HepG2 (cell line): ENCODE data around the gene CD7. TPM values are rescaled to one million over a fixed set of nuclear protein-coding genes. Genes with fewer than 3 reads are reported as not detected.

Experiments
- ATF1 ChIP-seq: IDR thresholded peaks from 2 replicates; pipeline ENCODE4 v1.6.1; 2016; ENCODE audit warnings: mild to moderate bottlenecking, control low read depth
- HDAC1 ChIP-seq: sonication (generic); formaldehyde crosslinking; IDR thresholded peaks from 2 replicates; pipeline ENCODE4 v1.5.1; 2020; ENCODE audit warnings: mild to moderate bottlenecking, missing genetic modification reagents
- IKZF4 ChIP-seq: sonication (generic); formaldehyde crosslinking; IDR thresholded peaks from 2 replicates; pipeline ENCODE4 v1.5.1; 2020; ENCODE audit warnings: borderline replicate concordance, mild to moderate bottlenecking, low read depth, missing genetic modification reagents; ENCODE audit errors: not compliant biosample characterization
- POLR2AphosphoS5 ChIP-seq: IDR thresholded peaks from 2 replicates; pipeline ENCODE4 v1.6.1; 2012; ENCODE audit warnings: low read depth, low read length
- YEATS4 ChIP-seq: sonication (generic); formaldehyde crosslinking; IDR thresholded peaks from 2 replicates; pipeline ENCODE4 v1.4.0; 2020; ENCODE audit warnings: missing genetic modification reagents, borderline replicate concordance
- ZEB1 ChIP-seq: IDR thresholded peaks from 2 replicates; pipeline ENCODE4 v1.6.1; 2012; ENCODE audit warnings: mild to moderate bottlenecking, low read depth, inconsistent platforms; ENCODE audit not compliant: insufficient replicate concordance
- ZFP82 ChIP-seq: sonication (generic); formaldehyde crosslinking; IDR thresholded peaks from 2 replicates; pipeline ENCODE4 v1.5.1; 2020; ENCODE audit warnings: mild to moderate bottlenecking, missing genetic modification reagents, borderline replicate concordance
- ZNF180 ChIP-seq: sonication (generic); formaldehyde crosslinking; IDR thresholded peaks from 2 replicates; pipeline ENCODE4 v1.4.0; 2020; ENCODE audit warnings: low read depth, missing genetic modification reagents, borderline replicate concordance
- ZNF20 ChIP-seq: sonication (generic); formaldehyde crosslinking; IDR thresholded peaks from 2 replicates; pipeline ENCODE4 v1.4.0; 2020; ENCODE audit warnings: mild to moderate bottlenecking, moderate library complexity, missing genetic modification reagents
- ZNF235 ChIP-seq: sonication (generic); formaldehyde crosslinking; IDR thresholded peaks from 2 replicates; pipeline ENCODE4 v1.8.1; 2023; ENCODE audit warnings: mild to moderate bottlenecking, missing genetic modification reagents, borderline replicate concordance
- ZNF382 ChIP-seq: sonication (generic); formaldehyde crosslinking; IDR thresholded peaks from 2 replicates; pipeline ENCODE4 v1.5.0; 2020; ENCODE audit warnings: missing genetic modification reagents, mild to moderate bottlenecking, borderline replicate concordance
- ZNF577 ChIP-seq: sonication (generic); formaldehyde crosslinking; IDR thresholded peaks from 2 replicates; pipeline ENCODE4 v1.4.0; 2020; ENCODE audit warnings: mild to moderate bottlenecking, low read depth, missing genetic modification reagents, borderline replicate concordance
- ZNF781 ChIP-seq: sonication (generic); formaldehyde crosslinking; IDR thresholded peaks from 2 replicates; pipeline ENCODE4 v1.5.1; 2020; ENCODE audit warnings: borderline replicate concordance, mild to moderate bottlenecking, missing genetic modification reagents; ENCODE audit errors: not compliant biosample characterization
- ZNF792 ChIP-seq: IDR thresholded peaks from 2 replicates; pipeline ENCODE4 v1.6.1; 2016
- polyA plus RNA-seq, 8 experiments: library from polyadenylated mRNA; depleted of rRNA in 3 of 8; stranded (reverse) in 7 of 8; unstranded in 1 of 8; fragments of >200 nt; fragmentation: Illumina TruSeq in 4 of 8; extraction: Trizol in 4 of 8; gene quantifications; 2 replicates each; pipeline versions ENCODE4 v1.2.1 to v1.2.3, GENCODE V29; 2011 to 2016; ENCODE audit warnings: low read depth in 4 of 8, missing spikeins in 1 of 8, mixed read lengths in 1 of 8; ENCODE audit not compliant: insufficient read depth in 1 of 8
- total RNA-seq, 5 experiments: library from RNA; depleted of rRNA; stranded (reverse); fragments of >200 nt; fragmentation: Illumina TruSeq; extraction: Trizol; gene quantifications; 2 replicates each; pipeline ENCODE4 v1.2.3, GENCODE V29; 2016; ENCODE audit warnings: low read depth in 1 of 5
- TF ChIP-seq, protein P1 (sequence below): sonication (generic); formaldehyde crosslinking; IDR thresholded peaks from 2 replicates; pipeline ENCODE4 v1.4.0; 2020; ENCODE audit warnings: mild to moderate bottlenecking, missing genetic modification reagents
- TF ChIP-seq, protein P2 (sequence below): sonication (generic); formaldehyde crosslinking; conservative IDR thresholded peaks from 2 replicates; pipeline ENCODE4 v1.4.0; 2020; ENCODE audit warnings: missing genetic modification reagents
- TF ChIP-seq, protein P3 (sequence below): IDR thresholded peaks from 2 replicates; pipeline ENCODE4 v1.6.1; 2016; ENCODE audit warnings: missing compliant biosample characterization, missing genetic modification reagents, borderline replicate concordance
- TF ChIP-seq, protein P4 (sequence below): sonication (generic); formaldehyde crosslinking; IDR thresholded peaks from 2 replicates; pipeline ENCODE4 v1.5.1; 2020; ENCODE audit warnings: mild to moderate bottlenecking, missing genetic modification reagents

CD7 gene
- total and polyA plus RNA-seq, 2 of the 13 experiments (the other 11 are each of a cell fraction or from before 2014, with no cell fraction given) = 67.6 to 76.4 TPM

DNA sequence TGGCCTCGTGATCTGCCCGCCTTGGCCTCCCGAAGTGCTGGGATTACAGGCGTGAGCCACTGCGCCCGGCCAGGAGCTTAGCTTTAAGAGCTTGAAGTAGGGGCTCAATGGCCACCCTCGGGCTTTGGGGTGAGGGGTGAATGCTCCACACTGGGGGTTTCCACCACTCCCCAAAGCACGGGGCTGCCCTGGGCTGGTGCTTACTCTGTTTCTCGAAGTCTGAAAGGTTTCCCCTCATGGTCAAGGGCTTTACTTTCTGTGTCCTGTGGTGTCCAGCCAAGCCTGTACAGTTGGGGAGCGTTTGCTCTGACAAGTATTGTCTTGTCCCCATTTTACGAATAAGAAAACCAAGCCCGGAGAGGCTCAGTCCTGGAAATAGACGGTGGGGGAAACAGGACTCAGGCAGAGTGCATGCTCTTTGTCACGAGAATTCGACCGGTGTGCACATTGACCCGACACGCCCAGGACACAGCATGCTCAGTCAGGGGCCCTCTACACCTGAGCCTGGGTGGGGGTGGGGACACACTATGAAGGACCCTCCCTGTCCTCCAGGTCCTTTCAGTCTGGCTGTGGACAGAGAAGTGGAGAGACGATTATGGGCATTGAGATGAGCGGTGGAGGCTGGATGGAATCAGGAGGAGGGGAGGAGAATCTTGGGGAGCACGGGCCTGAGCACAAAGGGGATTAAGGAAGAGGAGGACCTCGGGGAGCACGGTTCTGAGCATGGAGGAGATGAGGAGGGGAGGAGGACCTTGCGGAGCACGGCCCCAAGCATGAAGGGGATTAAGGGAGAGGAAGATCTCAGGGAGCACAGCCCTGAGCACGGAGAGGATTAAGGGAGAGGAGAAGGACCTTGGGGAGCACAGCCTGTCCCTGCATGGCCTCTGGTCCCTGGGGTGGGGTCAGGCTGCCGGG lies 7.5 kb downstream of the CD7 start (continued):
- TF ChIP-seq, protein P1, sequence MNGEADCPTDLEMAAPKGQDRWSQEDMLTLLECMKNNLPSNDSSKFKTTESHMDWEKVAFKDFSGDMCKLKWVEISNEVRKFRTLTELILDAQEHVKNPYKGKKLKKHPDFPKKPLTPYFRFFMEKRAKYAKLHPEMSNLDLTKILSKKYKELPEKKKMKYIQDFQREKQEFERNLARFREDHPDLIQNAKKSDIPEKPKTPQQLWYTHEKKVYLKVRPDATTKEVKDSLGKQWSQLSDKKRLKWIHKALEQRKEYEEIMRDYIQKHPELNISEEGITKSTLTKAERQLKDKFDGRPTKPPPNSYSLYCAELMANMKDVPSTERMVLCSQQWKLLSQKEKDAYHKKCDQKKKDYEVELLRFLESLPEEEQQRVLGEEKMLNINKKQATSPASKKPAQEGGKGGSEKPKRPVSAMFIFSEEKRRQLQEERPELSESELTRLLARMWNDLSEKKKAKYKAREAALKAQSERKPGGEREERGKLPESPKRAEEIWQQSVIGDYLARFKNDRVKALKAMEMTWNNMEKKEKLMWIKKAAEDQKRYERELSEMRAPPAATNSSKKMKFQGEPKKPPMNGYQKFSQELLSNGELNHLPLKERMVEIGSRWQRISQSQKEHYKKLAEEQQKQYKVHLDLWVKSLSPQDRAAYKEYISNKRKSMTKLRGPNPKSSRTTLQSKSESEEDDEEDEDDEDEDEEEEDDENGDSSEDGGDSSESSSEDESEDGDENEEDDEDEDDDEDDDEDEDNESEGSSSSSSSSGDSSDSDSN (CRISPR knock-in tag) = peak; percentile 34
- TF ChIP-seq ZNF577 (CRISPR knock-in tag) (no peak), HDAC1 (peak; percentile 64), YEATS4 (CRISPR knock-in tag) (no peak), ZNF382 (CRISPR knock-in tag) (no peak), ZNF792 (CRISPR knock-in tag) (no peak), ZNF235 (CRISPR knock-in tag) (no peak), ZFP82 (CRISPR knock-in tag) (no peak), IKZF4 (CRISPR knock-in tag) (no peak), ZNF180 (CRISPR knock-in tag) (no peak), ZEB1 (peak; percentile 92), ZNF781 (CRISPR knock-in tag) (peak; percentile 80), ATF1 (CRISPR knock-in tag) (no peak), POLR2AphosphoS5 (peak; percentile 24; the same call in 1 of the 2 replicates), ZNF20 (no peak)
- TF ChIP-seq, protein P2, sequence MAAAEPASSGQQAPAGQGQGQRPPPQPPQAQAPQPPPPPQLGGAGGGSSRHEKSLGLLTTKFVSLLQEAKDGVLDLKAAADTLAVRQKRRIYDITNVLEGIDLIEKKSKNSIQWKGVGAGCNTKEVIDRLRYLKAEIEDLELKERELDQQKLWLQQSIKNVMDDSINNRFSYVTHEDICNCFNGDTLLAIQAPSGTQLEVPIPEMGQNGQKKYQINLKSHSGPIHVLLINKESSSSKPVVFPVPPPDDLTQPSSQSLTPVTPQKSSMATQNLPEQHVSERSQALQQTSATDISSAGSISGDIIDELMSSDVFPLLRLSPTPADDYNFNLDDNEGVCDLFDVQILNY (CRISPR knock-in tag) = no peak
- TF ChIP-seq, protein P3, sequence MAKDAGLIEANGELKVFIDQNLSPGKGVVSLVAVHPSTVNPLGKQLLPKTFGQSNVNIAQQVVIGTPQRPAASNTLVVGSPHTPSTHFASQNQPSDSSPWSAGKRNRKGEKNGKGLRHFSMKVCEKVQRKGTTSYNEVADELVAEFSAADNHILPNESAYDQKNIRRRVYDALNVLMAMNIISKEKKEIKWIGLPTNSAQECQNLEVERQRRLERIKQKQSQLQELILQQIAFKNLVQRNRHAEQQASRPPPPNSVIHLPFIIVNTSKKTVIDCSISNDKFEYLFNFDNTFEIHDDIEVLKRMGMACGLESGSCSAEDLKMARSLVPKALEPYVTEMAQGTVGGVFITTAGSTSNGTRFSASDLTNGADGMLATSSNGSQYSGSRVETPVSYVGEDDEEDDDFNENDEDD (CRISPR knock-in tag) = no peak; the same call in 1 of the 2 replicates
- TF ChIP-seq, protein P4, sequence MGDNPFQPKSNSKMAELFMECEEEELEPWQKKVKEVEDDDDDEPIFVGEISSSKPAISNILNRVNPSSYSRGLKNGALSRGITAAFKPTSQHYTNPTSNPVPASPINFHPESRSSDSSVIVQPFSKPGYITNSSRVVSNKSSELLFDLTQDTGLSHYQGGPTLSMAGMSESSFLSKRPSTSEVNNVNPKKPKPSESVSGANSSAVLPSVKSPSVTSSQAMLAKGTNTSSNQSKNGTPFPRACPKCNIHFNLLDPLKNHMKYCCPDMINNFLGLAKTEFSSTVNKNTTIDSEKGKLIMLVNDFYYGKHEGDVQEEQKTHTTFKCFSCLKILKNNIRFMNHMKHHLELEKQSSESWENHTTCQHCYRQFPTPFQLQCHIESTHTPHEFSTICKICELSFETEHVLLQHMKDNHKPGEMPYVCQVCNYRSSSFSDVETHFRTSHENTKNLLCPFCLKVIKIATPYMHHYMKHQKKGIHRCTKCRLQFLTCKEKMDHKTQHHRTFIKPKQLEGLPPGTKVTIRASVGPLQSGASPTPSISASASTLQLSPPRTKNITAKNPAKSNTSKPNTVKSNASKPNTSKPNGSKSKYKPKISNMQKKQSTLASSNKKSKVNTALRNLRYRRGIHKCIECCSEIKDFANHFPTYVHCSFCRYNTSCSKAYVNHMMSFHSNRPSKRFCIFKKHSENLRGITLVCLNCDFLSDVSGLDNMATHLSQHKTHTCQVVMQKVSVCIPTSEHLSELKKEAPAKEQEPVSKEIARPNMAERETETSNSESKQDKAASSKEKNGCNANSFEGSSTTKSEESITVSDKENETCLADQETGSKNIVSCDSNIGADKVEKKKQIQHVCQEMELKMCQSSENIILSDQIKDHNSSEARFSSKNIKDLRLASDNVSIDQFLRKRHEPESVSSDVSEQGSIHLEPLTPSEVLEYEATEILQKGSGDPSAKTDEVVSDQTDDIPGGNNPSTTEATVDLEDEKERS (CRISPR knock-in tag) = peak; percentile 91; the same call in 1 of the 2 replicates
